GM15510 (cell line): Measurements from ENCODE around the gene PIK3CD.

Experiments
- POLR2A ChIP-seq: IDR thresholded peaks from 3 replicates; pipeline ENCODE4 v1.6.1; 2011; ENCODE audit warnings: borderline replicate concordance; ENCODE audit not compliant: insufficient read length; ENCODE audit errors: extremely low read depth

Gene PIK3CD

DNA sequence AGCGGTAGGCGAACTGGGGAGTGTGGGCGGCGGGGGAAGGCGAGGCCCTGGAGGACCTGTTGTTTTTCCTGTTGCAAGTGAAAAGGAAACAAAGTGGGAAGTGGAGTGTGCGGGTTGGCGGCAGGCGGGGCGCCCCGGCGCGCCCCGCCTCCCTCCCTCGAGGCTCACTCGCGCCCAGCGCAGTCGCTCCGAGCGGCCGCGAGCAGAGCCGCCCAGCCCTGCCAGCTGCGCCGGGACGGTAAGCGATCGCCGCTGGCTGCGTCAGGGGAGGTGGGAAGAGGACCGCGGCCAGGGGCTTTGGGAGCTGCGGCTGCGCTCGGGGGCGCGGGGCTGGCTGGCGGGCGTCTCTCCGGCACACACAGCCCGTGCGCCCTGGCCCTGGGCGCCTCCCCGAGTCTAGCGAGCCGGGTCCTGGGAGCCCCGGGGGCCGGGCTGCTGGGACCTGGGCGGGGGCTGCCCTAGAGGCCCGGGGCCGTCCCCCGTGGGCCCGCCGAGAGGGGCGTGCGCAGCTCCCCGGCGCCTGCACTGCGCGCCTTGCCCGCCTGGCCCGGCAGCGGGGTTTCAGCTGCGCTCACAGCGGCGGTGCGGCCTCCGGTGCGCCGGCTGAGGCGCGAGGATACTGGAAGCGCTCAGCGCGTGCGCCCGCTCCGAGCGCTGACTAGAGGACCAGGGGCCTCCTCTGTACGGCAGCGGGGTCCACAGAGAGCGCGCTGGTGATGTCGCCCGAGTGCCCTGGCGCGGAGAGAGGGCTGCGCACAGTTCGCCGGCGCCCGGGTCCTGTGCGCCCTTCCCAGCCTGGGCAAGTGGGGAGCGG is at the start of gene PIK3CD:
Gene PIK3CD, plus strand, starts transcription at position 167 of the 814 bp plus-strand sequence. CDS start 58,725 bp downstream, outside the sequence.
- peak; percentile 88 for TF ChIP-seq POLR2A

DNA sequence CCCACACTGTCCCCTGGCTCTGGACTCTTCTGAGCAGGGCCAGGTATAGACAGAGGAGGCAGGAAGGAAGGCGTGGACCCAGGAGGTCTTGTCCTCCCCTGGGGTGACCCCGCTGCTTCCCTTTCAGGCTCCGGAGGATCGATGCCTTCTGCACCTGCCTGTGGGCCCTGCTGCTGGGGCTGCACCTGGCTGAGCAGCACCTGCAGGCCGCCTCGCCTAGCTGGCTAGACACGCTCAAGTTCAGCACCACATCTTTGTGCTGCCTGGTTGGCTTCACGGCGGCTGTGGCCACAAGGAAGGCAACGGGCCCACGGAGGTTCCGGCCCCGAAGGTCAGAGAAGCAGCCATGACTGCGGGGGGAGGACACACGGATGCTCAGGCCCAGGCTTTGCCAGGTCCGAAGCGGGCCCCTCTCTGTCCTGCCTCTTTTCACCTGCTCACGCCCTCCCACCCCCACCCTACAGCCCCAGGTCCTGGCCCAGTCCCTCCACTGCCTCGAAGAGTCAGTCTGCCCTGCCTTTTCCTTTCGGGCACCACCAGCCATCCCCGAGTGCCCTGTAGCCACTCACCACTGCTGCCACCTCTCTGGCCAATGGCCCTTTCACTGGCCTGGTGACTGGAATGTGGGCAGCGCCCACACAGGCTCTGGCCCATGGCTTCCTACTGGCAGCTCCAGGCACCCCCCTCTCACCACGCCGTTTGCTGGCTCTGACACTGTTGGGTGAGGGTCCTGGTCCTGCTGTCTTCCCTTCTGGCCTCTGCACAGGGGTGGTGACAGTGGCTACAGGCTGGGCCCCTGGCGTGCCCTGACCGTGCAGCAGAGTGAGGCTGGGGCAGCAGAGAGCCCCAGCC is 49.4 kb upstream of the PIK3CD start:
- no peak for TF ChIP-seq POLR2A

DNA sequence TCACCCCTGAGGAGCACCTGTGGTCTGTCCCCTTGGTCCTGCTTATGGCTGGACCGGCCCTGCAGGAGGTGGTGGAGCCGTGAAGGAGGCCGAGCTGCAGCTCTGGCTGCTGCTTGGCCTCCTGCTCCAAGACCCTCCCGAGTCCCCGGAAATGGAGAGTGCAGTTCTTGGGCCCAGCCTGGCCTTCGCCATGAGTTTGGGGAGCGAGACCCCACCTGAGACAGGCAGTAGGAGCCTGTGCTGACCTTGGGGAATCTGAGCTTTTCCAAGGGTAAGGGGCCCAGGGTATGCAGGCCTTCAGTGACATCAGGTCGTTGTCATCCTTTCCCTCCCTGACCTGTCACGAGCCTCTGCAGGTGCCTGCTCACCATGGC is 48.8 kb upstream of the PIK3CD start:
- TF ChIP-seq POLR2A, result no peak

DNA sequence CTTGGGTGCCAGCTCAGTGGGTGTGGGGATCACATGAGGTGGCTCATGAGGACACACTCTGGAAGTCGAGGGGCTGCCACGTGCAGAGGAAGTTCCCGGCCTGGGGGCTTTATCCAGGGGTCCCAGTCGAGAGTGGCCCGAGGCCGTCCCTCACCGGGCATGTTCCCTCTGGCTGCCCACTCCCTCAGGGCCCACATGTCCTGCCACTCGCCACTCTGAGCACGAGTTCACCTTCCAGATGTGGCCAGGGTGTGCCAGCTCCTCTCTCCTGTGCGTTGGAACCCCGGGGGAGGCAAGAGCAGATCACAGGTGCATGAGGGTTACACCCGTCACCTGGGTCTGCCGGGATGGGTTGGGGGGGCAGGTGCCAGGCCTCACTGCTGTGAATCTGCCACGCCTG is 48.2 kb upstream of the PIK3CD start:
- no peak for TF ChIP-seq POLR2A

DNA sequence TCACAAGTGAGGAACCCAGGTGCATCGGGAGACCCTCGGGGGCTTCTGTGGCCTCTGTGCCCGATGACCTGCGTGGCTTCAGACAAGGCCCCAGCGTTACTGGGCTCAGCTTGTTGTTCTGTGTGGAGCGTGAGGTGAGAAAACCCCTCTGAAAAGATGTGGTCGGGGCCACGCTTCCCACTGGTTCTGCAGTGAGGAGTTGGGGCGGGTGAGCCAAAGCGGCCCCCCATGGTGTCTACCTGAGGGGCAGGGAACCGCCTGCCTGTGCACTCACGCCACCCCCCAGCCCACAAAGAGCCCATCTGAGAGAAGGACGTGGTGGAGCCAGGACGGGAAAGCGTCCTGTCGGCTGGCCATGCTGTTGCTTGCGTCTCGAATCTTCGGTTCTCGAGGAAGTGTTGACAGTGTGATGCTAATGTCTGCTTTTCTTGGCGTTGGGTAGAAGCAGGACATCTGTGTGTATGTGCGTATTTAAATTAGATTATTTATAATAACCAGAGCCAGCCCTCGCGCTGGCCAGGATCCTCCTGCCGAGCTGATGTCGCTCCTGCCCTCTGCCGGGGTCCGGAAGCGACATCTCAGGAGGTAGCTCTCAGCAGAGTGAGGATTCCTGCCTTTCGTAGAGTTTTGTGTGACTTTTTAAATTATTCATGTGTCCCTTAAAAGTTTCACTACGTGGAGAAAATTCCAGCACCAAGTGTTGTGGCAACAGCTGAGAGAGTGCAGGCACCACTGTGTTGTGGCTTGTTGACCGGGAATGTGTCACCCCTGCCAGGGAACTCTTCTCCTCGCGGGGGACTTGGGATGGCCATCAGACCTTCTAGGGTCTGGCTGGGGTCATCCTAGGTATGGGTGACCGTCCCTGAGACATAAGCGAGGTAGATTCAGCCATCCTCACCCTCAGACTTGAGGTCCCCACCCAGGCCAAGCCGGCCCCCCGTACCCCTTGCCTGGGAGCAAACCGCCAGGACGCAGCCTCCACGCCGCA is 47.5 kb upstream of the PIK3CD start:
- TF ChIP-seq POLR2A, result no peak

DNA sequence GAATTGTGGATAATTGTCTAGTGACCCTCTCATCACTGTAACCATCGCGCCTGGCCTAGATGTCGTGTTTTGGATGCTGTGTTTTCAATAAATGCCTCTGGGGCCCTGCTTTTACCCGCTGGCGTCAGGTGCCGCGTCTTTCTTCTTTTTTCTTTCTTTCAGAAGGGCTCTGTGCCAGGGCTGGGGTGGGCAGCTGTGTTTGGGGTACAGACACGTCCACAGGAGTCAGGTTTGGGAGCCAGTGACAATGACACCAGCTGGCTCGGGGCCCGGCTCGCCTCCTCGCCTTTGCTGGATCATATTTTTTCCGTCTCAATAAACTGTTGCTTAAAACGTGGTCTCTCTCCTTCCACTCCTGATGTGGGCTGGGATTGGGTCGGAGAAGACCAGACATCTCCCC is 46.7 kb upstream of the PIK3CD start:
- TF ChIP-seq POLR2A, result no peak

DNA sequence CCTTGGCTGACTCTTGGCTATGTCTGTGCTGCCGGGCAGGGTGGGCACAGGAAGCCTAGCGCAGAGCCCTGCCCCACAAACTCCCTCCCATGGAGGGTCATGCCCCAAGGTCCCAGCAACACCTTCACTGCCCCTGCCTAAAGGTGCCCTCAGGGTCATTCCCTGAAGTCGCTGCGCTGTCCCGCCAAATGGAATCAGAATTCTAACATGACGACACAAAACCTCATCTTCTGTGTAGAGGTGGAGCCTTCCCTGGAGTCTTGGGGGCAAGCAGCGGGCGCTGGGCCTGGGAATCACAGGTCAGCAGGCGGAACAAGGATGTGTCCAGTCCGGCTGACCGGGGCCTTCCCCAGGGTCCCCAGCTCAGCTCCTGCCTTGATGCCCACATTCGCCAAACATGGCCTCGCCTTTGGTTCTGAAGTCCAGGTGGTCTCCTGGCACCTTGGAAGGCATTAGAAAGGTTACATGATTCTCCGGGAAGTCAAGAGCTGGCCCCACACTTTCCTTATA is 45.5 kb upstream of the PIK3CD start:
- TF ChIP-seq POLR2A, result no peak

DNA sequence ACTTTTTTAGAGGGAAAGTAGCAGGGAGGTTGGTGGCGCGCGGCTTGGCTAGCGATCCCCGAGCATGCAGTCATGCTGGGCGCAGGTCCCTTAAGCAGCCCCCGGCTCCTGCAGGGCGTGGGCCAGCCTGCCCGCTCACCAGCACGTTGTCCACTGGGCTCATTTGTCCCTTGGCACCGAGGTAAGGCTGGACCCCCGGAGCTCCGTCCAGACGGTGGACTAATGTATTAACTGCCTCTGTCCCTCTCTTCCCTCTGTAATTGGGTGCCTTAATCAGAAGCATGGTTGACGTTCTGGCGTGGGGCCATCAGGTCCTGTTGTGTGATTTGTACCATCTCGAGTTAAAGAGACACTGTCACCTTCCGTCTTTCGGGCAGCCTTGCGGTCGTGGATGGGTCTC is 45.1 kb upstream of the PIK3CD start:
- no peak for TF ChIP-seq POLR2A

DNA sequence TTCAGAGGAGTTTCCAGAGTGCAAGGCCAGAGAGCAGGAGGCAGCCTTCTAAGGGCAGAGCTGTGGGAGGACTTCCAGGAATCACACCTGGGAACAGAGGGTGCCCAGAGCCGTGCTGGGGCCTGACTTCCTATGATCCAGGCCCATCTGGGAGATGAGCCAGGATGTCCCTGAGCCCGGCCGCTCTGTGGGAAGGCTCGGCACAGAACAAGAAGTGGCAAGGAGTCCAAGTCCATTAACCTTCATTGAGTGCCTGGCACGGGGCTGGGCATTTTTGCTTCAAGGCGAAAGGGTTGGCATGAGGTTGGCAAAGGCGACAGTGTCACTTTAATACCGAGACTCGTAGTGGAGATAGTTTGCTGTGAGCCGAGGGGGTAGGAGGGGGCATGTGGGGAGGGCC is 44.6 kb upstream of the PIK3CD start:
- no peak for TF ChIP-seq POLR2A

DNA sequence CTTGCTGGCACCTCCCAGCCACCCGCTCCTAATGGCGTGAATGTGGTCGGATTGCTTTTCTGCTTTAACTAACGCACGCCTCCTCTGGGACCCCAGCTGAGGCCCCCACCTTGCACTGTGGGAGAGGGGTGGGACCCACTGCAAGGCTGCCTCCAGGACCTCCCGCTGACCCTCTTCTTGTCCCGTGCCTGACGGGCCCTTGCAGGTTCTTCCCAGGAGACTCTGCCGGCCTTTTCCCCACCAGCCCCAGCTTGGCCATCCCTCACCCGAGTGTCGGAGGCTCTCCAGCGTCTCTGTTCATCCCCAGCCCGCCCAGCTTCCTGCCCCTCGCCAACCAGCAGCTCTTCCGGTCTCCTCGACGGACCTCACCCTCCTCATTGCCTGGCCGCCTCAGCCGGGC is 44.2 kb upstream of the PIK3CD start:
- TF ChIP-seq POLR2A, result no peak

DNA sequence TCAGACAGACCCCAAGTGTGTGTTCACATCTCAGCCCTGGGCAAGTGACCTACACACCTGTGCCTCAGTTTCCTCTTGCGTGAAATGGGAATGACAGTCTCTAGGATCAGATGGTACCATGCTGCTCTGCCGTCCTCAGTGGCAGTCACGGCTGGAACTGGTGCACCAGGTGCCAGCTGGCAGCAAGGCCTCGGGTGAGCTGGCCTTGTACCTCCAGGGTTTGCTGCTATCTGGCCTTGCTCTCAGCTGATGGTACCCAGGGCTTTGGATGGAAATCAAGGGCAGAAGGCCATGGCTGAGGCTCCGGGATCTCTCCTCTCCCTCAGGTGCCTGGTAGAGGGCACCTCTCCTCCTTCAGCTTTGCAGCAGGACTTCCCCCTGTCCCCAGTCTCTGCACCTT is 41.5 kb upstream of the PIK3CD start:
- TF ChIP-seq POLR2A, result no peak

DNA sequence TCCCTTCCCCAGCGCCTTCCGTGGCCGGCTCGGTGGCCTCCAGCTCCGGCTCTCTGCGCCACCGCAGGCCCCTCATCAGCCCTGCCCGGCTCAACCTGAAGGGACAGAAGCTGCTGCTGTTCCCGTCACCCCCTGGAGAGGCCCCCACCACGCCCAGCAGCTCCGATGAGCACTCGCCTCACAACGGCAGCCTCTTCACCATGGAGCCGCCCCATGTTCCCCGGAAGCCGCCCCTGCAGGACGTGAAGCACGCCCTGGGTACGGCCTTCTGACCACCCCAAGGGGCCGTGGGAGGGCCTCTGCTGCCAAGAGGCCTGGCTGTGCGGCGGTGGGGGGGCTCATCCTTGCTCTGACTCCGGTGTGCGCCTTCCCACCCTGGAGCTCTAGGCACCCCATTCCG is 41.0 kb upstream of the PIK3CD start:
- TF ChIP-seq POLR2A, result no peak

DNA sequence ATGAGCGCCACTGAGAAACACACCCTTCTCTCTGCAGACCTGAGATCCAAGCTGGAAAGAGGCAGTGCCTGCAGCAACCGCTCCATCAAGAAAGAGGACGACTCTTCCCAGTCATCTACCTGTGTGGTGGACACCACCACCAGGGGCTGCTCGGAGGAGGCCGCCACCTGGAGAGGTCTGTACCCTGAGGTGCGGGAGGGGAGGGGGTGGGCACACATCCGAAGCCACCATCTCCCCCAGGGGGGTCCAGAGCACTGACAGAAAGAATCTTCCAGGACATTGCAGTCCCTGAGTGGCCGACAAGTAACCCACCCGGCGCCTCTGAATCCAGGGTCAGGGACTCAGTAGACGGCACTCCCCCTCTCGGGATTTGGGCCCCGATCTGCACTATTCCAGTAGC is 39.8 kb upstream of the PIK3CD start:
- no peak for TF ChIP-seq POLR2A

DNA sequence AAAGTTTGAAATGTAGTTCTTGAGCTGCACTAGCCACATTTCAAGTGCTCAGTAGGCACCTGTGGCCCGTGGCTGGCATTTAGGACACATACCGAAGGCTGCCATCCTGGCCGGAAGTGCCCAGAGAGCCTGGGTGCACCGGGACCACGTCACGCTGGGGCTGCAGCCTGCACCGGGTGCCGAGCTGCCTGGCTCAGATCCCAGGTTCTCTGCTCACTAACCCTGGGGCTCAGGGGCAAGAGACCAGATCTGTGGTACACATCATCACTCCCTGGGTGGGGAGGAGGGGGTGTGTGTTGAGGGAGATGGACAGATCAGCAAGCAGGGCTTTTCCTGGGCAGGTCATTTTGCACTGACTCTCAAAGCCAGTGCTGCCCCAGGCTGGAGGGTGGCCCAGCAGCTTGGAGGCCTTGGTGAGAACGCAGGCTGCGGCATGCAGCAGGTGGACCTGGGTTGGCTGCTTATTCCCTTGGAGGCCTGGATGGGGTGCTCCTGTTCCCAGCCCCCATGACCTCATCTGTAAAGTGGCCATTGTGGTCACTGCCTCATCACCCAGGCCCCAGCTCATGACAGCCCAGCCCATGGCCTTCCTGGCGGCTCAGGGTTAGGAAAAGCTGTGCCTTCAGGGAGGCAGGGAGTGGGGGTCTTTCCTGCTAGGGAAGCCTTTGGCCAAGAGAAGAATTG is 39.2 kb upstream of the PIK3CD start:
- no peak for TF ChIP-seq POLR2A
